ENCODE measurements around the gene OR5AK2.
"Not testable (repeated sequence)": the region's sequence is repeated elsewhere in the genome, so short reads cannot be mapped to it uniquely, and the experiment has no call there.

Gene OR5AK2, protein sequence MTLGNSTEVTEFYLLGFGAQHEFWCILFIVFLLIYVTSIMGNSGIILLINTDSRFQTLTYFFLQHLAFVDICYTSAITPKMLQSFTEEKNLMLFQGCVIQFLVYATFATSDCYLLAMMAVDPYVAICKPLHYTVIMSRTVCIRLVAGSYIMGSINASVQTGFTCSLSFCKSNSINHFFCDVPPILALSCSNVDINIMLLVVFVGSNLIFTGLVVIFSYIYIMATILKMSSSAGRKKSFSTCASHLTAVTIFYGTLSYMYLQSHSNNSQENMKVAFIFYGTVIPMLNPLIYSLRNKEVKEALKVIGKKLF

DNA sequence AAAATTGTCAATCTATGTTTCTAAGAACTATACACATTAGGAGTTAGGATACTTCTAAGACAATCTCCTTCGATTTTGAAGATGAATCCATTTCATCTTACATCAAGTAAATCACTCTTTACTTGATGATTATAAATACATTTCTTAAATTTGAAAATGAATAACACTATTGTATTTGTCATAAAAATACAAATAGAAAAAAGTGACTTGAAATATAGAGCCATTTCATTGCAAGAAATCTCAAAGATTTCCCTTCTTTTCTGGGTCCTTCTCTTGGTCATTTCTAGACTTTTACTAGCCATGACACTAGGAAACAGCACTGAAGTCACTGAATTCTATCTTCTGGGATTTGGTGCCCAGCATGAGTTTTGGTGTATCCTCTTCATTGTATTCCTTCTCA, at the start of gene OR5AK2:
TSS of gene OR5AK2 (plus strand) at position 301 of the 400 bp plus-strand sequence. CDS start at position 301, 0 bp downstream.
- in situ Hi-C loops (cut with MboI; ENCODE audit: low pct_unique_long_range_greater_than_20kb, low sequenced_read_pairs), result no loop called here
- no peak for DNase-seq

DNA sequence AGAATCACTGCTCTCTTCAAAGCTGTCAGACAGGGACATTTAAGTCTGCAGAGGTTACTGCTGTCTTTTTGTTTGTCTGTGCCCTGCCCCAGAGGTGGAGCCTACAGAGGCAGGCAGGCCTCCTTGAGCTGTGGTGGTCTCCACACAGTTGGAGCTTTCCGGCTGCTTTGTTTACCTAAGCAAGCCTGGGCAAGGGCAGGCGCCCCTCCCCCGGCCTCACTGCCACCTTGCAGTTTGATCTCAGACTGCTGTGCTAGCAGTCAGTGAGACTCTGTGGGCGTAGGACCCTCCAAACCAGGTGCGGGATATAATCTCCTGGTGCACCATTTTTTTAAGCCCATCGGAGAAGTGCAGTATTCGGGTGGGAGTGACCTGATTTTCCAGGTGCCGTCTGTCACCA, 43.2 kb upstream of the OR5AK2 start:
- in situ Hi-C loops (cut with MboI; ENCODE audit: low pct_unique_long_range_greater_than_20kb, low sequenced_read_pairs), result not testable (repeated sequence)

DNA sequence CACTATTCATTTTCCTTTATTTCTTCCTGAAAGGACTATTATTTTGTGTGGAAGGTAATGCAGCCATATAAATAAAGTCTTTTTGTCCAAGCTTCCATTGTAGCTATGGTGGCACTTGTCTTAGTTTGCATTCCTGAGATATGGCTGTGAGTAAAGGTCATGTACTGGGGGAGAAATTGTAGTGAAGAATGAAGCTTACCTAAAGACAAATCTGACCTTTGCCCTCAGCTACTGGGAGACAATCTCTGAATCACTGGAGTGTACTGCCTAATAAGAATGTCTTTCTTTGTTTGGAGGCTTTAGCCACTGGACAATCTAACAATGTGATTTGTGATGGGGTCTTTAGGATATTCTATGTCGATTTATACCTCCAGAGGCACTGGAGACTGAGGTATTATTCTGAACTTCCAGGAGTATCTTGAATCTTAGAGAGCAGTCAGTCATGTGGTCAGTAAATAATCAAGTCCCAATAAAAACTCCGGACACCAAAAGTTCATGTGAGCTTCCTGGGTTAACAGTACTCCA, 39.7 kb upstream of the OR5AK2 start:
- in situ Hi-C loops (cut with MboI; ENCODE audit: low pct_unique_long_range_greater_than_20kb, low sequenced_read_pairs), result no loop called here

More for the DNA sequence above, 43.2 kb upstream of the OR5AK2 start:
- not testable (repeated sequence) for DNase-seq

DNA sequence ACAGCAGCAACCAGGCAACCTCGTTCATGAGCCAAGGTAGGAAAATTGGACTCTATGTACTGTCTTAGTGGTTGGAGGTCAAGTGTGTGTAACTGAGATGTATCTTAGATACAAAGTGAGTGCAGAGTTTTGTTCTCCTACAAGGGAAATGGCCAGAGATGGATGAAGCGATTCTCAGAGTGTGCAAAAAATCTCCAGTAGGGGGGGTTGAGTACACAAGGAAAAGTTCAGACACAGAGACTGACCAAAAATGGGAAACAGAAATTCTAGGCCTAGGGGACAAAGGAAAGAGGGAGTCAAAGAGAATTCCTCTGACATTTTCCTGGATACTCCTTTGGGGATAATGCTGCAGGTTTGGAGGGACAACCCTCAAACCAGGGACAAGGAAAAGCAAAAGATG, 38.2 kb upstream of the OR5AK2 start:
- in situ Hi-C loops (cut with MboI; ENCODE audit: low pct_unique_long_range_greater_than_20kb, low sequenced_read_pairs), result no loop called here
- DNase-seq, result no peak

More for the DNA sequence above, 39.7 kb upstream of the OR5AK2 start:
- no peak for DNase-seq

DNA sequence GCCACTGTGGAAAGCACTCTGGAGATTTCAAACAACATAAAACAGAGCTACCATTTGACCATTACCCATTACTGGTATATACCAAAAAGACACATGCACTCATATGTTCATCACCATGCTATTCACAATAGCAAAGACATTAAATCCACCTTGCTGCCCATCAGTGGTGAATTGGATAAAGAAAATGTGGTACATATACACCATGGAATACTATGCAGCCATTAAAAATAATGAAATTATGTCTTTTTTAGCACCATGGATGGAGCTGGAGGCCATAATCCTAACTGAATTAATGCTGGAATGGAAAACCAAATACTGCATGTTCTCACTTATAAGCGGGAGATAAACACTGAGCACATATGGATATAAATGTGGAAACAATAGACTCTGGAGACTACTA, 34.8 kb upstream of the OR5AK2 start:
- DNase-seq, result not testable (repeated sequence)

DNA sequence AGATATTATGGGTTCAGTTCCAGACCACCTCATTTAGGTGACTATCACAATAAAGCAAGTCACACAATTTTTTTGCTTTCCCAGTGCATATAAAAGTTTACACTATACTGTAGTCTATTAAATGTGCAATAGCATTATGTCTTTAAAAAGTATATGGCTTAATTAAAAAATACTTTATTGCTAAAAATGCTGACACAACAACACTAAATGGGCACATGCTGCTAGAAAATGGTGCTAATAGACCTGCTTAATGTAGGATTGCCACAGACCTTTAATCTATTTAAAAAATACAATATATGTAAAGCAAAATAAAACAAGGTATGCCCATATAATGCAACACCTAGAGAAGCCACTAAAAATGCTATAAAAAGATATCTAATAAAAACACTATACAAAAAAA, 27.1 kb upstream of the OR5AK2 start:
- in situ Hi-C loops (cut with MboI; ENCODE audit: low pct_unique_long_range_greater_than_20kb, low sequenced_read_pairs), result no loop called here
- no peak for DNase-seq

More for the DNA sequence above, 34.8 kb upstream of the OR5AK2 start:
- in situ Hi-C loops (cut with MboI; ENCODE audit: low pct_unique_long_range_greater_than_20kb, low sequenced_read_pairs), result not testable (repeated sequence)

DNA sequence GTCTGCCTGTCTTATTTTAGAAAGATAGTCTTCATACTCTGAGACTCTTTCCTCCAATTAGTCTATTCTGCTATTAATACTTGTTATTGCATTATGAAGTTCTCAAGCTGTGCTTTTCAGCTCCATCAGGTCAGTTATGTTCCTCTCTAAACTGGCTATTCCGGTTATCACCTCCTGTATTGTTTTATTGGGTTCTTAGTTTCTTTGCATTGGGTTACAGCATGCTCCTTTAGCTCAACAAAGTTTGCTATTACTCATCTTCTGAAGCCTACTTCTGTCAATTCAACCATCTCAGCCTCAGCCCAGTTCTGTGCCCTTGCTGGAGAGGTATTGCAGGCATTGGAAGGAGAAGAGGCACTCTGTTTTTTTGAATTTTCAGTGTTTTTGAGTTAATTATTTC, 21.0 kb upstream of the OR5AK2 start:
- in situ Hi-C loops (cut with MboI; ENCODE audit: low pct_unique_long_range_greater_than_20kb, low sequenced_read_pairs), result no loop called here
- no peak for DNase-seq

DNA sequence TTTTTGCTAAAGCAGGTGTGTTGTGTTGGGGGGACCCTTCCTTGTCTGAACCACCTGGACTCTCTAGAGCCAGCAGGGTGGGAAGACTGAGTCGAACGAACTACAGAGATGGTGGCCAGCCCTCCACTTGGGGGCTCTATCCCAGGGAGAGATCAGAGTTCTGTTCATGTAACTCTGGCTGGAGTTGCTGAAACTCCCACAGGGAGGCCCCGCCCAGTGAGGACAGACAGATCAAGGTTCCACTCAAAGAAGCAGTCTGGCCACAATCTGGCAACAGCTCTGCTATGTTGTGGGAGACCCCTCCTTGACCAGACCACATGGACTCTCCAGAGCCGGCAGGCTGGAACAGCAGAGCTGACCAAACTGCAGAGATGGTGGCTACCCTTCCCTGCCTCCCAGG, 20.2 kb upstream of the OR5AK2 start:
- in situ Hi-C loops (cut with MboI; ENCODE audit: low pct_unique_long_range_greater_than_20kb, low sequenced_read_pairs), result no loop called here
- no peak for DNase-seq

DNA sequence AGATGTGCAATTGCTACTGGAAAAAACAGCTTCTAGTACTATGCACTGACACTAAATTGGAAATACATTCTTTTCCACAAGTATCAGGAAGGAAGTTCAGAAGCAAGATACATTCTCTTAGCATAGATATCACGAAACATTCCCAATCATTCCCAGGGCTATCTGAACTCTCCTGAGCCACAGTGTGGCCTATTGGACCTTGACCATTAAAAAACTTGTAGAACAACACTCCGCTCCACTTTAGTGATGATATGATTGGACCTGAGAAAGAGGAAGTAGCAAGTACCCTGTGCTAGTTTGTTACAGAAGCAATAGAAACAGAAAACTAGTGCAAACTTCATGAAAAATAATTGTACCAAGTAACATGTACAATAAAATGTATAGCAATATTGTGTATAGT, 11.4 kb upstream of the OR5AK2 start:
- in situ Hi-C loops (cut with MboI; ENCODE audit: low pct_unique_long_range_greater_than_20kb, low sequenced_read_pairs), result no loop called here
- no peak for DNase-seq

DNA sequence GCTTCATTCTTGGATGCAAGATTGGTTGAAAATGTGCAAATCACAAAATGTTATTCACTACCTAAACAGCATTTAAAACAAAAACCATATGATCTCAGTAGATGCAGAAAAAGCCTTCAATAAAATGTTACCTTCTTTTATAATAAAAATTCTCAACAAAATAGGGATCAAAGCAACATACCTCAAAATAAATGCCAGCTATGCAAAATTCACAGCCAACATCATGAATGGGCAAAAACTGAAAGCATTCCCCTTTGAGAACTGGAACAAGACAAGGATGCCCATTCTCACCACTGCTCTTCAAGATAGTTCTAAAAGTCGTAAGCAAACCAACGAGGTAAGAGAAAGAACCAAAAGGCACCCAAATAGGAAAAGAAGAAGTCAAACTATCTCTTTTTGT, 2.0 kb downstream of the OR5AK2 start:
- in situ Hi-C loops (cut with MboI; ENCODE audit: low pct_unique_long_range_greater_than_20kb, low sequenced_read_pairs), result no loop called here
- DNase-seq, result no peak

DNA sequence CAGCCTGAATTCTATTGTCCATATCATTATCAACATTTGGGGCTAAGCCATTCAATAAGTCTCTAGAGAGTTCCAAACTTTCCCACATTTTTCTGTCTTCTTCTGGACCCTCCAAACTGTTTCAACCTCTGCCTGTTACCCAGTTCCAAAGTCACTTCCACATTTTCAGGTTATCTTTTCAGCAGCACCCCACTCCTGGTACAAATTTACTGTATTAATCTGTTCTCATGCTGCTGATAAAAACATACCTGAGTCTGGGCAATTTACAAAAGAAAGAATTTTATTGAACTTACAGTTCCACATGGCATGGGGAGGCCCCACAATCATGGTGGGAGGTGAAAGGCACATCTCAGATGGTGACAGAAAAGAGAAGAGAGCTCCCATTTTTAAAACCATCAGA, 5.8 kb downstream of the OR5AK2 start:
- DNase-seq, result no peak
- in situ Hi-C loops (cut with MboI; ENCODE audit: low pct_unique_long_range_greater_than_20kb, low sequenced_read_pairs), result no loop called here

DNA sequence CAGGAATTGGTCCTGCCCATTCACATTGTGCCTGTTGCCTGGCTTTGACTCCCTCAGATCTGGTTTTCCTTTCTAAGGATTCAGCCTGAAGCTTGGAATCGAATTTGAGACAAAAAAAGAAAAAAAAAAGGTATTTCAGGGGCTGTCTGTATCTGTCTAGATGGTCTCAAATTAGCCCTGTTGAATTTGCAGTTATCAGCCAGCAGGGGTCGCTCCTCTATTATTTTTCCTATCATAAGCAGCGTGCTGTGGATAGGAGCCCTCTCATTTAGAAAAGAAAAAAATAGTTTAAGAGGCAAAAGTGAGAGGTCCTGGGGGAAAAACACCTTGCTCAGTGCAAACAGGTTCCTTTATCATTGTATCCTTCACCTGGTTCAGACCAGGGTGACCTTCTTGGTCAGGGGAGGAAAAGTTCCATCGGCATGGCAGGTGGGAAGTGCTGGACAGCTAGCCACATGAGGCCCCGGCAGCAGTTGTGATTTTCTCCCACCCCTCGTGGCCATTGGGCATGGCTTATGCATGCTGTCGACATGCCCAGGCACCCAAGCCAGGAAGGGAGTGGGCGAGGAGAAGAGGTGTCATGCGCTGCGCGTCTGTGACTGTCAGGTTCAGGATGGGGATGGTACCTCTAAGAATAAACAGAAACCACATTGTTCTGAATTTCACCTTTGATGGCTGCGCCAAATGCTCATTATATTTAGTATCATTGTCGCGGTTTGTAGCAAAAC, 13.1 kb downstream of the OR5AK2 start:
- in situ Hi-C loops (cut with MboI; ENCODE audit: low pct_unique_long_range_greater_than_20kb, low sequenced_read_pairs), result no loop called here
- no peak for DNase-seq

DNA sequence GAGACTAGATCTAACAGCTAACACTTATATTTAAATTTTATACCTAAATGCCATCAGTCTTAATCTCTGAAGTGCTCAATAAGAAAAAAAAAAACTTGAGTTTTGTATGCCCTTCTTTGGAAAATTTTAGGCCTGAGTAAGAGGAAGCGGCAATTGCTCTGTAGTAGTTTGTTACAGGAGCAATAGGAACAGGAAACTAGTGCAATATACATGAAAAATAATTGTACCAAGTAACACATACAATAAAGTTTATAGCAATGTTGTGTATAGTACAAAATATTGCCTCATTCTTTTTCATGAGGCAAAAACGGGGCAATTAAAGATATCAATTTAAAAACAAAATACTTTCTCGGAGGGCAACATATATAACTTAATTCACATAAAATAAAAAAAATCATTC, 19.7 kb downstream of the OR5AK2 start:
- in situ Hi-C loops (cut with MboI; ENCODE audit: low pct_unique_long_range_greater_than_20kb, low sequenced_read_pairs), result no loop called here

DNA sequence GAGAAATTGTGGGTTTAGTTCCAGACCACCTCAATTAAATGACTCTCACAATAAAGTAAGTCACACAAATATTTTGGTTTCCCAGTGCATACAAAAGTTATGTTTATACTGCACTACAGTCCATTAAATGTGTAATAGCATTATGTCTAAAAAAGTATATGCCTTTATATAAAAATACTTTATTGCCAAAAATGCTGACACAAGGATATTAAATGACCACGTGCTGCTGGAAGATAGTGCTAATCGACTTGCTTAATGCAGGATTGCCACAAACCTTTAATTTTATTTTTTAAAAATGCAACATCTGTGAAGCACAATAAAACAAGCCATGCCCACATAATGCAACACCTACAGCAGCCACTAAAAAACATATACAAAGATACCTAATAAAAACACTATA, 27.0 kb downstream of the OR5AK2 start:
- in situ Hi-C loops (cut with MboI; ENCODE audit: low pct_unique_long_range_greater_than_20kb, low sequenced_read_pairs), result no loop called here
- no peak for DNase-seq

More for the DNA sequence above, 19.7 kb downstream of the OR5AK2 start:
- no peak for DNase-seq

DNA sequence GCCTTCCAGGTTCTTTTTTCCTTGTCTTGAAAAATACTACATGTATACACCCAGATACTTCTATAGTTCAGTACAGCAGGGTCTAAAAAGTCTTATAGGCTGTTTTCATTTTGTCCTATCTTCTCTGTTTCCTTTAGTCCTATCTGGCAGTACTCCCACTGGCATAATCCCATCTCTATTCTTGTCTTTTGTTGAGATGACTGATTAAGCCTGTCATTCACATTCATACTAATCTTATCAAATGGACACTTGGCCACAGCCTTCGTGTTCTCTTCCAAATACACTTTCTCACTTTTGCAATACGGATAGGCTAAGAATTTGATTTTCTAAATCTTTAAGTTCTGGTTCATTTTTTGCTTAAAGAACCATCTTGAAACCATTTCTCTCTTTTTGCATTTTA, 42.8 kb downstream of the OR5AK2 start:
- no peak for DNase-seq
- in situ Hi-C loops (cut with MboI; ENCODE audit: low pct_unique_long_range_greater_than_20kb, low sequenced_read_pairs), result no loop called here
